ENCODE results near the gene VPREB3.

- TF ChIP-seq CTCF (IDR thresholded peaks at IDR 0.05) (no peak), POLR2A (IDR thresholded peaks at IDR 0.05) (no peak)
These were observed 9.3 kb upstream of the VPREB3 start for GRCh38 chr22:23763579-23763945.
